K562 (cell line): ENCODE results near the gene GNPTAB. TPM values are rescaled to one million over a fixed set of nuclear protein-coding genes. Genes with fewer than 3 reads are reported as not detected.

Experiments
- ARID1B ChIP-seq: fragments of 450-650 bp; IDR thresholded peaks from 2 replicates; pipeline ENCODE4 v1.6.1; 2016; ENCODE audit warnings: antibody characterized with exemption, mild to moderate bottlenecking, inconsistent platforms
- BHLHE40 ChIP-seq: IDR thresholded peaks from 2 replicates; pipeline ENCODE4 v1.6.1; 2011; ENCODE audit warnings: low read length, improper control_type of control experiment
- CBFA2T3 ChIP-seq: fragments of 450-650 bp; IDR thresholded peaks from 2 replicates; pipeline ENCODE4 v1.6.1; 2017
- CREM ChIP-seq: IDR thresholded peaks from 2 replicates; pipeline ENCODE4 v1.6.1; 2014; ENCODE audit warnings: antibody characterized with exemption, low read depth
- FIP1L1 ChIP-seq: fragments of 200-400 bp; formaldehyde crosslinking; IDR thresholded peaks from 2 replicates; pipeline ENCODE4 v1.6.1; 2018; ENCODE audit warnings: mild to moderate bottlenecking, low read depth, low read length; ENCODE audit not compliant: poor library complexity, severe bottlenecking
- GATAD2A ChIP-seq: fragments of 450-650 bp; IDR thresholded peaks from 2 replicates; pipeline ENCODE4 v1.6.1; 2017
- JUND ChIP-seq, 2 experiments: IDR thresholded peaks; 2 replicates in 1 of 2; 3 replicates in 1 of 2; pipeline ENCODE4 v1.6.1; 2011; ENCODE audit warnings: borderline replicate concordance in 2 of 2, low read depth in 2 of 2, low read length in 2 of 2, improper control_type of control experiment in 1 of 2, missing biosample characterization in 1 of 2, missing genetic modification characterization in 1 of 2, missing genetic modification reagents in 1 of 2
- MYC ChIP-seq, 2 experiments: fragments of 250-450 bp in 1 of 2; sonication (Bioruptor Pico) in 1 of 2; IDR thresholded peaks; 2 replicates each; pipeline versions ENCODE4 v1.5.1 to v1.6.1; 2012 to 2021; ENCODE audit warnings: low read depth in 2 of 2, borderline replicate concordance in 1 of 2, improper control_type of control experiment in 1 of 2, low read length in 1 of 2, mild to moderate bottlenecking in 1 of 2, moderate library complexity in 1 of 2
- MYNN ChIP-seq, 2 experiments: sonication (generic); formaldehyde crosslinking in 1 of 2; IDR thresholded peaks; 2 replicates each; pipeline versions ENCODE4 v1.5.0 to v1.6.1; 2016 to 2020; ENCODE audit warnings: antibody characterized with exemption in 1 of 2, missing genetic modification reagents in 1 of 2
- SMARCC2 ChIP-seq: fragments of 450-650 bp; IDR thresholded peaks from 2 replicates; pipeline ENCODE4 v1.6.1; 2017; ENCODE audit warnings: antibody characterized with exemption, moderate library complexity, mild to moderate bottlenecking, low read depth
- SMARCE1 ChIP-seq: fragments of 450-650 bp; IDR thresholded peaks from 2 replicates; pipeline ENCODE4 v1.7.1; 2016; ENCODE audit warnings: mild to moderate bottlenecking
- TBL1XR1 ChIP-seq, 2 experiments: IDR thresholded peaks; 2 replicates each; pipeline ENCODE4 v1.6.1; 2012; ENCODE audit warnings: improper control_type of control experiment in 2 of 2, low read length in 2 of 2, mild to moderate bottlenecking in 1 of 2
- TCF3 ChIP-seq: sonication (generic); formaldehyde crosslinking; IDR thresholded peaks from 2 replicates; pipeline ENCODE4 v1.4.0; 2020; ENCODE audit warnings: mild to moderate bottlenecking, missing genetic modification reagents
- TEAD1 ChIP-seq, 2 experiments: fragments of 450-650 bp in 1 of 2; sonication (generic) in 1 of 2; formaldehyde crosslinking; IDR thresholded peaks; 2 replicates each; pipeline versions ENCODE4 v1.4.0 to v1.8.0; 2020 to 2022; ENCODE audit warnings: mild to moderate bottlenecking in 2 of 2, missing genetic modification reagents in 1 of 2
- TRIM24 ChIP-seq, 2 experiments: fragments of 450-650 bp; IDR thresholded peaks; 2 replicates each; pipeline ENCODE4 v1.6.1; 2016
- ZNF263 ChIP-seq: sonication (generic); formaldehyde crosslinking; IDR thresholded peaks from 2 replicates; pipeline ENCODE4 v1.8.0; 2022; ENCODE audit warnings: mild to moderate bottlenecking, missing genetic modification reagents, borderline replicate concordance
- polyA plus RNA-seq, 8 experiments: library from polyadenylated mRNA; depleted of rRNA in 4 of 8; stranded (reverse) in 5 of 8; unstranded in 3 of 8; fragments of >200 nt; fragmentation: Nextera tagmentation in 2 of 8; fragmentation: Illumina TruSeq in 1 of 8; extraction: Ambion mirVana in 2 of 8; extraction: Trizol in 1 of 8; gene quantifications; 2 replicates each; pipeline versions ENCODE4 v1.2.1 to v1.2.3, GENCODE V29; 2011 to 2014; ENCODE audit warnings: inconsistent platforms in 1 of 8, missing spikeins in 1 of 8
- total RNA-seq, 7 experiments: library from RNA; depleted of rRNA in 6 of 7; stranded (reverse); fragments of >200 nt in 6 of 7; fragmentation: Illumina TruSeq in 2 of 7; extraction: Trizol in 2 of 7; gene quantifications; 2 replicates each; pipeline versions ENCODE4 v1.2.1 to v1.2.3, GENCODE V29; 2011 to 2021; ENCODE audit warnings: low replicate concordance in 1 of 7
- TF ChIP-seq, protein P1 (sequence below), 2 experiments: fragments of 450-650 bp; conservative IDR thresholded peaks; 2 replicates each; pipeline ENCODE4 v1.6.1; 2017; ENCODE audit warnings: mild to moderate bottlenecking in 2 of 2, moderate library complexity in 2 of 2
- TF ChIP-seq, protein P2 (sequence below), 2 experiments: fragments of 450-650 bp; IDR thresholded peaks; 2 replicates each; pipeline ENCODE4 v1.6.1; 2016
- TF ChIP-seq, protein P3 (sequence below): sonication (generic); IDR thresholded peaks from 2 replicates; pipeline ENCODE4 v1.6.1; 2016
- TF ChIP-seq, protein P4 (sequence below), 2 experiments: IDR thresholded peaks in 1 of 2; conservative IDR thresholded peaks in 1 of 2; 2 replicates each; pipeline ENCODE4 v1.6.1; 2016; ENCODE audit warnings: low read depth in 2 of 2, mild to moderate bottlenecking in 1 of 2, missing compliant biosample characterization in 1 of 2, missing genetic modification characterization in 1 of 2, moderate library complexity in 1 of 2

The GNPTAB gene
- total and polyA plus RNA-seq, 9 of the 15 experiments (the other 6 are each of a cell fraction or from before 2014, with no cell fraction given), result 5.9 to 23.2 (median 19.3) TPM

DNA sequence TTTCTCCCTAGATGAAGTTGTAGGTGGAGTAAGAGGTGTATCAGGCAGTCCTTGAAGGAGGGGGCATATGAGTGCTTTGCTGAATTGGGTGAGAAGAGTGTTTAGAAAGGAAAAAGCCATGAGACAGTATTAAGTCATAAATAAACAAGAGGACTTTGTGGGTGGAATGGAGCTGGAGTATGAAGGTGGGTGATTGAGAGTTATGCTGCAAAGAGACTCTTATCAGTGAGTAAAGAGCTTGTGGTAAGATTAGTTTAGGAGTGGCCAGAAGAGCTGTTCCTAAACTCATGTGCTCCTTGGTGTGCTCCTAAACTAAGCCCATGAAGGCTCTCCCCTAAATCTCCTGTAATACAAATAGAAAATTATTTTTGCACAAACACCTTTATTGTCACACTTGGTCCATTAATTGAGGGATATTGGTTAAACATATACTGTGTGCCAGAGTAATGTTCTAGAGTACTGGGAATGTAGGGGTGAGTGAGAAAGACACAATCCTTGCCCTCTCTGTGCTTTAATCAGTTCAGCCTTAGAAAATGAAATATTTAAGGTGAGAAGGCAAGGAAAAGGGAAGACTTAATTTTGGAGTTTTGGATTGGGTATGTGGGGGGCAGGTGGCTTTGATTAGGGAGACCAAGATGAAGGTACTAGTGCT, 123.5 kb downstream of the GNPTAB start (continued):
- TF ChIP-seq CBFA2T3 (peak; percentile 78), SMARCE1 (peak; percentile 86), JUND (IDR thresholded peaks at IDR 0.05; ENCODE audit: borderline replicate concordance, low read depth, low read length) (peak; percentile 58; the same call in 1 of the 2 replicates), JUND (tag; IDR thresholded peaks at IDR 0.05; ENCODE audit: borderline replicate concordance, low read depth, low read length) (no peak; the same call in 2 of the 3 replicates), MYC (IDR thresholded peaks at IDR 0.05; ENCODE audit: low read depth, low read length) (peak; percentile 73; the same call in 1 of the 2 replicates), MYC (CRISPR knock-in tag; IDR thresholded peaks at IDR 0.05; ENCODE audit: borderline replicate concordance, low read depth) (no peak), BHLHE40 (no peak), TEAD1 (CRISPR knock-in tag; IDR thresholded peaks at IDR 0.05) (no peak), GATAD2A (0 out of 2 replicates have a peak, but pooled peaks have one; percentile 45), MYNN (IDR thresholded peaks at IDR 0.05) (peak; percentile 82), MYNN (CRISPR knock-in tag; IDR thresholded peaks at IDR 0.05) (no peak), TRIM24 (IDR thresholded peaks at IDR 0.05) (no peak), ZNF263 (CRISPR knock-in tag) (peak; percentile 86; the same call in 1 of the 2 replicates), FIP1L1 (no peak), TCF3 (CRISPR knock-in tag) (0 out of 2 replicates have a peak, but pooled peaks have one; percentile 42), TBL1XR1 (IDR thresholded peaks at IDR 0.05; ENCODE audit: low read length in 2 of 2) (0 out of 4 replicates have a peak, but pooled peaks of 1 of the 2 experiments have one; percentile 54), CREM (peak; percentile 26; the same call in 1 of the 2 replicates), SMARCC2 (peak; percentile 47; the same call in 1 of the 2 replicates), ARID1B (peak; percentile 81)
- TF ChIP-seq, protein P1, sequence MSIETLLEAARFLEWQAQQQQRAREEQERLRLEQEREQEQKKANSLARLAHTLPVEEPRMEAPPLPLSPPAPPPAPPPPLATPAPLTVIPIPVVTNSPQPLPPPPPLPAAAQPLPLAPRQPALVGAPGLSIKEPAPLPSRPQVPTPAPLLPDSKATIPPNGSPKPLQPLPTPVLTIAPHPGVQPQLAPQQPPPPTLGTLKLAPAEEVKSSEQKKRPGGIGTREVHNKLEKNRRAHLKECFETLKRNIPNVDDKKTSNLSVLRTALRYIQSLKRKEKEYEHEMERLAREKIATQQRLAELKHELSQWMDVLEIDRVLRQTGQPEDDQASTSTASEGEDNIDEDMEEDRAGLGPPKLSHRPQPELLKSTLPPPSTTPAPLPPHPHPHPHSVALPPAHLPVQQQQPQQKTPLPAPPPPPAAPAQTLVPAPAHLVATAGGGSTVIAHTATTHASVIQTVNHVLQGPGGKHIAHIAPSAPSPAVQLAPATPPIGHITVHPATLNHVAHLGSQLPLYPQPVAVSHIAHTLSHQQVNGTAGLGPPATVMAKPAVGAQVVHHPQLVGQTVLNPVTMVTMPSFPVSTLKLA (conservative IDR thresholded peaks at IDR 0.05), result peak in 1 of 2 experiments; percentile 40; a peak in 1 of 4 replicates
- TF ChIP-seq, protein P2, sequence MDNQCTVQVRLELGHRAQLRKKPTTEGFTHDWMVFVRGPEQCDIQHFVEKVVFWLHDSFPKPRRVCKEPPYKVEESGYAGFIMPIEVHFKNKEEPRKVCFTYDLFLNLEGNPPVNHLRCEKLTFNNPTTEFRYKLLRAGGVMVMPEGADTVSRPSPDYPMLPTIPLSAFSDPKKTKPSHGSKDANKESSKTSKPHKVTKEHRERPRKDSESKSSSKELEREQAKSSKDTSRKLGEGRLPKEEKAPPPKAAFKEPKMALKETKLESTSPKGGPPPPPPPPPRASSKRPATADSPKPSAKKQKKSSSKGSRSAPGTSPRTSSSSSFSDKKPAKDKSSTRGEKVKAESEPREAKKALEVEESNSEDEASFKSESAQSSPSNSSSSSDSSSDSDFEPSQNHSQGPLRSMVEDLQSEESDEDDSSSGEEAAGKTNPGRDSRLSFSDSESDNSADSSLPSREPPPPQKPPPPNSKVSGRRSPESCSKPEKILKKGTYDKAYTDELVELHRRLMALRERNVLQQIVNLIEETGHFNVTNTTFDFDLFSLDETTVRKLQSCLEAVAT (IDR thresholded peaks at IDR 0.05), result peak in 1 of 2 experiments; percentile 68; a peak in 1 of 4 replicates
- TF ChIP-seq, protein P3, sequence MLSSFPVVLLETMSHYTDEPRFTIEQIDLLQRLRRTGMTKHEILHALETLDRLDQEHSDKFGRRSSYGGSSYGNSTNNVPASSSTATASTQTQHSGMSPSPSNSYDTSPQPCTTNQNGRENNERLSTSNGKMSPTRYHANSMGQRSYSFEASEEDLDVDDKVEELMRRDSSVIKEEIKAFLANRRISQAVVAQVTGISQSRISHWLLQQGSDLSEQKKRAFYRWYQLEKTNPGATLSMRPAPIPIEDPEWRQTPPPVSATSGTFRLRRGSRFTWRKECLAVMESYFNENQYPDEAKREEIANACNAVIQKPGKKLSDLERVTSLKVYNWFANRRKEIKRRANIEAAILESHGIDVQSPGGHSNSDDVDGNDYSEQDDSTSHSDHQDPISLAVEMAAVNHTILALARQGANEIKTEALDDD, result peak; percentile 93
- TF ChIP-seq, protein P4, sequence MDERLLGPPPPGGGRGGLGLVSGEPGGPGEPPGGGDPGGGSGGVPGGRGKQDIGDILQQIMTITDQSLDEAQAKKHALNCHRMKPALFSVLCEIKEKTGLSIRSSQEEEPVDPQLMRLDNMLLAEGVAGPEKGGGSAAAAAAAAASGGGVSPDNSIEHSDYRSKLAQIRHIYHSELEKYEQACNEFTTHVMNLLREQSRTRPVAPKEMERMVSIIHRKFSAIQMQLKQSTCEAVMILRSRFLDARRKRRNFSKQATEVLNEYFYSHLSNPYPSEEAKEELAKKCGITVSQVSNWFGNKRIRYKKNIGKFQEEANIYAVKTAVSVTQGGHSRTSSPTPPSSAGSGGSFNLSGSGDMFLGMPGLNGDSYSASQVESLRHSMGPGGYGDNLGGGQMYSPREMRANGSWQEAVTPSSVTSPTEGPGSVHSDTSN (CRISPR knock-in tag; IDR thresholded peaks at IDR 0.05; ENCODE audit: low read depth), result no peak
- TF ChIP-seq, protein P4 (tag; conservative IDR thresholded peaks at IDR 0.05; ENCODE audit: low read depth), result peak; percentile 58
- TF ChIP-seq, all 486 proteins: peak for 45
